IgD-negative memory B cell (primary cell): ENCODE measurements around the gene ATN1. TPM values are rescaled to one million over a fixed set of nuclear protein-coding genes. Genes with fewer than 3 reads are reported as not detected.

Experiments
- H3K27ac Mint-ChIP-seq, 3 donors: one replicate each; pipeline ENCODE4 v1.8.0; 2020 to 2022; ENCODE audit warnings: mild to moderate bottlenecking in 3 of 3, mixed read lengths in 3 of 3, moderate library complexity in 1 of 3
- H3K27me3 Mint-ChIP-seq: one replicate; pipeline ENCODE4 v1.8.0; 2021; ENCODE audit warnings: mixed read lengths
- H3K36me3 Mint-ChIP-seq: one replicate; pipeline ENCODE4 v1.8.0; 2020; ENCODE audit warnings: mild to moderate bottlenecking, mixed read lengths
- H3K4me1 Mint-ChIP-seq, 3 donors: one replicate each; pipeline ENCODE4 v1.8.0; 2020 to 2022; ENCODE audit warnings: mixed read lengths in 3 of 3, mild to moderate bottlenecking in 1 of 3
- H3K4me3 Mint-ChIP-seq, 4 donors: one replicate each; pipeline ENCODE4 v1.8.0; 2020 to 2022; ENCODE audit warnings: mild to moderate bottlenecking in 4 of 4, mixed read lengths in 4 of 4, moderate library complexity in 3 of 4
- H3K9me3 Mint-ChIP-seq, 3 donors: one replicate each; pipeline ENCODE4 v1.8.0; 2020 to 2021; ENCODE audit warnings: mixed read lengths in 3 of 3, mild to moderate bottlenecking in 1 of 3
- polyA plus RNA-seq: library from polyadenylated mRNA; unstranded; fragments of 300-500 nt; fragmentation: Illumina TruSeq; gene quantifications from one replicate; pipeline ENCODE4 v1.2.3, GENCODE V29; 2021

The ATN1 gene
- polyA plus RNA-seq, 1 donor from 2014 or later, result 1.4 TPM

DNA sequence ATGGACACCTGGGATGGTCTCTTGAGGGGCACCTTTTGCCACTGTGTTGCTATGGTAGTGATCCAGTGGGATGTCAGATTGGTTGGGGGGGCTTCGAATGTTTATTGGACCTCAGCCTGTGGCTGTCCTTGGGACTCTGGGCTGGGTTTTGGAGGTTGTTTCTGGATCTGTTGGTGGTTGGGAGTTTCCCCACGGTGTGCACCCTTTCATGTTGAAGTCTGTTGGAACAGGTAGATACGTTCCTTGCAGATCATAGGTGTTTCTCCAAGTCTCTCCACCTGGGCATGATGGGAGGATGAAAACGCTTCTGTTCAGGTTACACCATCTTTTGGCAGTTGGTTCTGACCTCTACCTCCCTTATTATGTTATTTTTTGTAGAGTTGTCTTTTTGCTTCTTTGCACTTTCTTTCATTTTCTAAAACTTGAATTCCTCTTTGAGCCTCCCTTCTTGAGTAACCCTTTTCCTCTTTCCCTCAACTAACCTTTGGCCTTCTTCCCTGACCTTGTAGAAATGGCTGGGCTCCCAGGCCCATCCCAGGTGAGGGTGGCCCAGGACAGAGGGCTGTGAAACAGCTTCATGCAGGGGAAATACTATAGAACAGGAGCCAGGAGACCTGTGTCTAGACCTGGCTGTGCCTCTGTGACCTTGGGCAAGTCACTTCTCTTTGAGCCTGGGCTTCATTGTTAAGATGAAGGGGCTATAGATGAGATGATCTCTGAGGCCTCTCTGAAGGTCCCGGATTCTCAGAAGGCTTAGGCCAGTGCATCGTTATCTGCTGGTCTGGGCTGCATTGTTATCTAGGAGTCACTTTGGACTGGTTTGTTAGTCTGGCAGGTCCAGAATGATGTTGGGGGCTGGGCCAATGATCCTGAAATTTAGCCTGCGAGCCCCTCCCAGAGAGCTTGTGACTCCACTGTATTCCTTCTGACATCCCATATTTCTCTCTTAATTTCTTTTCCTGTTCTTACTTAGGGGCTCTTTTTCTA lies 2.0 kb downstream of the ATN1 start:
- Mint-ChIP-seq H3K27me3 (no peaks in the 10 kb centered on the region), H3K9me3 (no peaks in the 10 kb centered on the region), H3K36me3 (no peaks in the 10 kb centered on the region), H3K4me3 (peak overlapping the region; percentile 83 to 95 (median 88)), H3K4me1 (peaks cover 17 to 32% (median 28%) of the 10 kb centered on the region in 3 donors), H3K27ac (peak overlapping the region; percentile 78 to 93 (median 85))

DNA sequence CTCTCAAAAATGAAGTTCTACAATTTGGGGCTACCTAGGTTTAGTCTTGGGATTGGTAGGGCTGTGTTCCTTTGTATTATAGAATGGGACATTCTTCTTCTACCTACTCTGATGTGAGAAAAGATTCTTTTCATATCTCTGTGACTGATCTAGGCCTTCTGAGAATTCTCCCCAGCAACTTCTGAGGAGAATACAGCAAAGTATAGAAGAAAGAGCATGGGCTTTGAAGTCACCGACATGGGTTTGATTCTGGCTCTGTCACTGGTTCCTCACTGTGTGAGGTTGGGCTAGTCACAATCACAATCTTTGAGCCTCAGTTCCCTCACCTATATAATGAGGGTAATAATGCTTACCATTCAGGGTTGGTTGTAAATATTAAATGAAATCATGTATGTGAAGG lies 5.0 kb downstream of the ATN1 start:
- H3K4me1 Mint-ChIP-seq, result peaks cover 18 to 35% (median 29%) of the 10 kb centered on the region in 3 donors
- H3K27ac Mint-ChIP-seq, result peak overlapping the region in 1 of 3 donors; percentile 75
- peaks cover 3% of the 10 kb centered on the region for H3K36me3 Mint-ChIP-seq
- H3K27me3 Mint-ChIP-seq, result no peaks in the 10 kb centered on the region
- peak overlapping the region in 1 of 4 donors; percentile 78 for H3K4me3 Mint-ChIP-seq
- H3K9me3 Mint-ChIP-seq, result no peaks in the 10 kb centered on the region

DNA sequence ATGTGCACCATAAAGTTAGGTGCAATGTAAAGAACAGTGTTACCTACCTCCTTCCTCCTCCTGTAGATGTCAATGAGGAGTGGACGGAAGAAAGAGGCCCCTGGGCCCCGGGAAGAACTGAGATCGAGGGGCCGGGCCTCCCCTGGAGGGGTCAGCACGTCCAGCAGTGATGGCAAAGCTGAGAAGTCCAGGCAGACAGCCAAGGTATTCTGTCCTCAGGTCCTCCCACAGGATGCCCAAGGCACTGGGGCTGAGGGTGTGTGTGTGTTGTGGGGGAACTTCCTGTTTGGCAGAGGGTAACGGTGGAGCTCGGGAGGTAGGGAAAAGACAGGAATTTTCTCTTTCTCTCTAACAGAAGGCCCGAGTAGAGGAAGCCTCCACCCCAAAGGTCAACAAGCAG lies 6.4 kb downstream of the ATN1 start:
- Mint-ChIP-seq H3K27ac (peak overlapping the region in 2 of 3 donors; percentile 69 to 75), H3K36me3 (peaks cover 3% of the 10 kb centered on the region), H3K9me3 (no peaks in the 10 kb centered on the region), H3K27me3 (no peaks in the 10 kb centered on the region), H3K4me3 (peak overlapping the region in 1 of 4 donors; percentile 89), H3K4me1 (peaks cover 19 to 34% (median 26%) of the 10 kb centered on the region in 3 donors)

GRCh38 chr12:6935371-6936193 lies 7.8 kb downstream of the ATN1 start:
- peaks cover 3% of the 10 kb centered on the region for H3K36me3 Mint-ChIP-seq
- no peaks in the 10 kb centered on the region for H3K27me3 Mint-ChIP-seq
- peak overlapping the region in 3 of 4 donors; percentile 17 to 96 (median 89) for H3K4me3 Mint-ChIP-seq
- no peaks in the 10 kb centered on the region for H3K9me3 Mint-ChIP-seq
- H3K4me1 Mint-ChIP-seq, result peaks cover 14 to 22% (median 17%) of the 10 kb centered on the region in 3 donors
- peak overlapping the region; percentile 31 to 98 (median 75) for H3K27ac Mint-ChIP-seq

DNA sequence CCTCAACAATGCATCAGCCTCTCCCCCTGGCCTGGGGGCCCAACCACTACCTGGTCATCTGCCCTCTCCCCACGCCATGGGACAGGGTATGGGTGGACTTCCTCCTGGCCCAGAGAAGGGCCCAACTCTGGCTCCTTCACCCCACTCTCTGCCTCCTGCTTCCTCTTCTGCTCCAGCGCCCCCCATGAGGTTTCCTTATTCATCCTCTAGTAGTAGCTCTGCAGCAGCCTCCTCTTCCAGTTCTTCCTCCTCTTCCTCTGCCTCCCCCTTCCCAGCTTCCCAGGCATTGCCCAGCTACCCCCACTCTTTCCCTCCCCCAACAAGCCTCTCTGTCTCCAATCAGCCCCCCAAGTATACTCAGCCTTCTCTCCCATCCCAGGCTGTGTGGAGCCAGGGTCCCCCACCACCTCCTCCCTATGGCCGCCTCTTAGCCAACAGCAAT lies 8.5 kb downstream of the ATN1 start:
- H3K27me3 Mint-ChIP-seq, result no peaks in the 10 kb centered on the region
- H3K36me3 Mint-ChIP-seq, result peaks cover 3% of the 10 kb centered on the region
- peak overlapping the region; percentile 70 to 96 (median 88) for H3K4me3 Mint-ChIP-seq
- H3K4me1 Mint-ChIP-seq, result peaks cover 11 to 22% (median 13%) of the 10 kb centered on the region in 3 donors
- H3K9me3 Mint-ChIP-seq, result no peaks in the 10 kb centered on the region
- H3K27ac Mint-ChIP-seq, result peak overlapping the region; percentile 89 to 98 (median 93)

DNA sequence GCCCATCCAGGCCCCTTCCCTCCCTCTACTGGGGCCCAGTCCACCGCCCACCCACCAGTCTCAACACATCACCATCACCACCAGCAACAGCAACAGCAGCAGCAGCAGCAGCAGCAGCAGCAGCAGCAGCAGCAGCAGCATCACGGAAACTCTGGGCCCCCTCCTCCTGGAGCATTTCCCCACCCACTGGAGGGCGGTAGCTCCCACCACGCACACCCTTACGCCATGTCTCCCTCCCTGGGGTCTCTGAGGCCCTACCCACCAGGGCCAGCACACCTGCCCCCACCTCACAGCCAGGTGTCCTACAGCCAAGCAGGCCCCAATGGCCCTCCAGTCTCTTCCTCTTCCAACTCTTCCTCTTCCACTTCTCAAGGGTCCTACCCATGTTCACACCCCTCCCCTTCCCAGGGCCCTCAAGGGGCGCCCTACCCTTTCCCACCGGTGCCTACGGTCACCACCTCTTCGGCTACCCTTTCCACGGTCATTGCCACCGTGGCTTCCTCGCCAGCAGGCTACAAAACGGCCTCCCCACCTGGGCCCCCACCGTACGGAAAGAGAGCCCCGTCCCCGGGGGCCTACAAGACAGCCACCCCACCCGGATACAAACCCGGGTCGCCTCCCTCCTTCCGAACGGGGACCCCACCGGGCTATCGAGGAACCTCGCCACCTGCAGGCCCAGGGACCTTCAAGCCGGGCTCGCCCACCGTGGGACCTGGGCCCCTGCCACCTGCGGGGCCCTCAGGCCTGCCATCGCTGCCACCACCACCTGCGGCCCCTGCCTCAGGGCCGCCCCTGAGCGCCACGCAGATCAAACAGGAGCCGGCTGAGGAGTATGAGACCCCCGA lies 9.1 kb downstream of the ATN1 start:
- H3K27ac Mint-ChIP-seq, result peak overlapping the region; percentile 89 to 98 (median 93)
- peak overlapping the region; percentile 70 to 96 (median 88) for H3K4me3 Mint-ChIP-seq
- H3K27me3 Mint-ChIP-seq, result no peaks in the 10 kb centered on the region
- H3K9me3 Mint-ChIP-seq, result no peaks in the 10 kb centered on the region
- peaks cover 11 to 22% (median 13%) of the 10 kb centered on the region in 3 donors for H3K4me1 Mint-ChIP-seq
- H3K36me3 Mint-ChIP-seq, result peaks cover 3% of the 10 kb centered on the region

DNA sequence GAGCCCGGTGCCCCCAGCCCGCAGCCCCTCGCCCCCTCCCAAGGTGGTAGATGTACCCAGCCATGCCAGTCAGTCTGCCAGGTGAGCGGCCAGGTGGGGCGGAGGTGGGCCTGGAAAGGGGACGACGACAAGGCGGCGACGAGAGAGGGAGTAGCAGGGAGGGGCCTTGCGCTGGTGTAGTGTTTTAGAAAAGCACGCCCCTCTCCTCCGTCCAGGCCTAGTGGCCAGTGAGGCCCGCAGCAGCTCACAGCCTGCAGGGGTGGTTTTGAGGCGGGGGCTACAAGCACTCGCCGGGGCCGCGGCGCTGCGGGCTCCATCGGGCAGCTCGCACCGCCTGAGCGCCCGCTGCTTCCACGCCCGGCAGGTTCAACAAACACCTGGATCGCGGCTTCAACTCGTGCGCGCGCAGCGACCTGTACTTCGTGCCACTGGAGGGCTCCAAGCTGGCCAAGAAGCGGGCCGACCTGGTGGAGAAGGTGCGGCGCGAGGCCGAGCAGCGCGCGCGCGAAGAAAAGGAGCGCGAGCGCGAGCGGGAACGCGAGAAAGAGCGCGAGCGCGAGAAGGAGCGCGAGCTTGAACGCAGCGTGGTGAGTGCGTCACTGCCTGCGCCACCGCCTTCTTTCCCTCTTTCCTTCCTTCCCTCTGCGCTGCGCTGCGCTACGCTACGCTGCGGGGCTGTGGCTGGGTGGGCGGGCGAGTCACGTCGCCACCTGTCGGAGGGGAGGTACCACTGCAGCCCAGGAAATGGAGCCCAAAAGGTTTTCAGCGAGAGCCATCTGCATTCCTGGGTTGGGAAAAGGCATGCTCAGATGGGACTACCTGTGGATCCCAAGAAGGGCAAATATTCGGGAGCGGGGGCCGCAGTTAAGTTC lies 10.0 kb downstream of the ATN1 start:
- H3K4me3 Mint-ChIP-seq, result peak overlapping the region; percentile 70 to 96 (median 88)
- H3K27me3 Mint-ChIP-seq, result no peaks in the 10 kb centered on the region
- H3K27ac Mint-ChIP-seq, result peak overlapping the region; percentile 89 to 98 (median 93)
- H3K36me3 Mint-ChIP-seq, result peaks cover 4% of the 10 kb centered on the region
- H3K9me3 Mint-ChIP-seq, result no peaks in the 10 kb centered on the region
- H3K4me1 Mint-ChIP-seq, result peaks cover 9 to 15% (median 9%) of the 10 kb centered on the region in 3 donors

GRCh38 chr12:6938353-6939190 lies 10.8 kb downstream of the ATN1 start:
- H3K36me3 Mint-ChIP-seq, result peaks cover 4% of the 10 kb centered on the region
- H3K9me3 Mint-ChIP-seq, result no peaks in the 10 kb centered on the region
- peak overlapping the region; percentile 89 to 98 (median 93) for H3K27ac Mint-ChIP-seq
- H3K4me3 Mint-ChIP-seq, result peak overlapping the region in 3 of 4 donors; percentile 0 to 84 (median 72)
- no peaks in the 10 kb centered on the region for H3K27me3 Mint-ChIP-seq
- peaks cover 13 to 14% (median 14%) of the 10 kb centered on the region in 3 donors for H3K4me1 Mint-ChIP-seq

DNA sequence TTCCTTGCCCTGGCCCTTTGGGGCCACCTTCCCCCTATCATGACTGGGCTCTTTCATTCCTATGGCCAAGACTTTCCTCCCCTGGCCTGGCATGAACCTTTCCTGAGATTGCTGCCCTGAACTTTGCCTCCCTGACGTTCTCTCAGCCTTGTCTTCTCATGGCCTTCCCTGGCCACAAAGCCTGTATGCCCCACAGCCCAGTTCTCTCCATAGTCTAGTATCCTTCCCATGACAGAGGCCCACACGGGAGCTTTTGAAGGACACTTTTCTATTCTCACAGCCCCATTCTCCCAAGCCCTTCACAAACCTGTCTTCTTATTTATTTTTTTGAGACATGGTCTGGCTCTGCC lies 11.4 kb downstream of the ATN1 start:
- Mint-ChIP-seq H3K27ac (peak overlapping the region; percentile 63 to 79 (median 66)), H3K4me3 (peak overlapping the region in 3 of 4 donors; percentile 0 to 84 (median 72)), H3K27me3 (no peaks in the 10 kb centered on the region), H3K36me3 (peaks cover 4% of the 10 kb centered on the region), H3K4me1 (peaks cover 15 to 18% (median 15%) of the 10 kb centered on the region in 3 donors), H3K9me3 (no peaks in the 10 kb centered on the region)

- no peaks in the 10 kb centered on the region for H3K27me3 Mint-ChIP-seq
- H3K9me3 Mint-ChIP-seq, result no peaks in the 10 kb centered on the region
- peaks cover 3% of the 10 kb centered on the region for H3K36me3 Mint-ChIP-seq
- H3K27ac Mint-ChIP-seq, result peak overlapping the region in 2 of 3 donors; percentile 66 to 76
- peaks cover 15 to 32% (median 28%) of the 10 kb centered on the region in 3 donors for H3K4me1 Mint-ChIP-seq
- peak overlapping the region in 1 of 4 donors; percentile 42 for H3K4me3 Mint-ChIP-seq
Measured at GRCh38 chr12:6941267-6941666, 13.5 kb downstream of the ATN1 start.

DNA sequence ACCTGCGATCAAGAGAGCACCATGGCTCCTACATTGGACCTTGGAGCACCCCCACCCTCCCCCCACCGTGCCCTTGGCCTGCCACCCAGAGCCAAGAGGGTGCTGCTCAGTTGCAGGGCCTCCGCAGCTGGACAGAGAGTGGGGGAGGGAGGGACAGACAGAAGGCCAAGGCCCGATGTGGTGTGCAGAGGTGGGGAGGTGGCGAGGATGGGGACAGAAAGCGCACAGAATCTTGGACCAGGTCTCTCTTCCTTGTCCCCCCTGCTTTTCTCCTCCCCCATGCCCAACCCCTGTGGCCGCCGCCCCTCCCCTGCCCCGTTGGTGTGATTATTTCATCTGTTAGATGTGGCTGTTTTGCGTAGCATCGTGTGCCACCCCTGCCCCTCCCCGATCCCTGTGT lies 14.0 kb downstream of the ATN1 start:
- H3K36me3 Mint-ChIP-seq, result peaks cover 2% of the 10 kb centered on the region
- peak overlapping the region in 1 of 4 donors; percentile 61 for H3K4me3 Mint-ChIP-seq
- H3K27ac Mint-ChIP-seq, result peak overlapping the region in 2 of 3 donors; percentile 37 to 95
- H3K9me3 Mint-ChIP-seq, result no peaks in the 10 kb centered on the region
- no peaks in the 10 kb centered on the region for H3K27me3 Mint-ChIP-seq
- H3K4me1 Mint-ChIP-seq, result peaks cover 17 to 33% (median 28%) of the 10 kb centered on the region in 3 donors

GRCh38 chr12:6942331-6942665 lies 14.5 kb downstream of the ATN1 start:
- Mint-ChIP-seq H3K27ac (peak overlapping the region; percentile 37 to 95 (median 86)), H3K9me3 (no peaks in the 10 kb centered on the region), H3K4me1 (peaks cover 21 to 36% (median 31%) of the 10 kb centered on the region in 3 donors), H3K4me3 (peak overlapping the region in 1 of 4 donors; percentile 61), H3K36me3 (peaks cover 2% of the 10 kb centered on the region), H3K27me3 (no peaks in the 10 kb centered on the region)

GRCh38 chr12:6943389-6943721 lies 15.6 kb downstream of the ATN1 start:
- Mint-ChIP-seq H3K9me3 (no peaks in the 10 kb centered on the region), H3K4me3 (peak overlapping the region; percentile 86 to 99 (median 96)), H3K4me1 (peaks cover 21 to 40% (median 35%) of the 10 kb centered on the region in 3 donors), H3K27me3 (no peaks in the 10 kb centered on the region), H3K27ac (peak overlapping the region; percentile 95 to 100 (median 99)), H3K36me3 (peaks cover 2% of the 10 kb centered on the region)
